Measurements from ENCODE around the gene ADK.
A peak's percentile ranks its signal among the peaks of the same experiment; 100 is the strongest.
"Not testable (repeated sequence)": the region's sequence is repeated elsewhere in the genome, so short reads cannot be mapped to it uniquely, and the experiment has no call there.

The ADK gene

GRCh38 chr10:74419958-74420375 is 268.9 kb downstream of the ADK start:
- peak in 1 of 2 donors; percentile 2 for DNase-seq (ENCODE audit: low read depth in 2 of 2)

- no peak for DNase-seq (ENCODE audit: low read depth in 2 of 2)
Measured at GRCh38 chr10:74424565-74424964, 273.5 kb downstream of the ADK start.

- DNase-seq (ENCODE audit: low read depth in 2 of 2), result no peak
Measured at GRCh38 chr10:74425456-74426001, 274.5 kb downstream of the ADK start.

- DNase-seq (ENCODE audit: low read depth in 2 of 2), result no peak
Measured at GRCh38 chr10:74431816-74432215, 280.8 kb downstream of the ADK start.

GRCh38 chr10:74432841-74433594 is 282.0 kb downstream of the ADK start:
- DNase-seq (ENCODE audit: low read depth in 2 of 2), result no peak

- no peak for DNase-seq (ENCODE audit: low read depth in 2 of 2)
Measured at GRCh38 chr10:74433595-74433956, 282.6 kb downstream of the ADK start.

GRCh38 chr10:74433993-74434392 is 283.0 kb downstream of the ADK start:
- no peak for DNase-seq (ENCODE audit: low read depth in 2 of 2)

- no peak for DNase-seq (ENCODE audit: low read depth in 2 of 2)
Measured at GRCh38 chr10:74434547-74434946, 283.5 kb downstream of the ADK start.

GRCh38 chr10:74436523-74437170 is 285.6 kb downstream of the ADK start:
- DNase-seq (ENCODE audit: low read depth in 2 of 2), result no peak

GRCh38 chr10:74437822-74438221 is 286.8 kb downstream of the ADK start:
- no peak for DNase-seq (ENCODE audit: low read depth in 2 of 2)

GRCh38 chr10:74439213-74439612 is 288.2 kb downstream of the ADK start:
- no peak for DNase-seq (ENCODE audit: low read depth in 2 of 2)

GRCh38 chr10:74445493-74445892 is 294.5 kb downstream of the ADK start:
- no peak for DNase-seq (ENCODE audit: low read depth in 2 of 2)

GRCh38 chr10:74450602-74451001 is 299.6 kb downstream of the ADK start:
- DNase-seq (ENCODE audit: low read depth in 2 of 2), result no peak

- no peak for DNase-seq (ENCODE audit: low read depth in 2 of 2)
Measured at GRCh38 chr10:74451127-74451829, 300.3 kb downstream of the ADK start.

- DNase-seq (ENCODE audit: low read depth in 2 of 2), result no peak
Measured at GRCh38 chr10:74453169-74453568, 302.1 kb downstream of the ADK start.

GRCh38 chr10:74457478-74457877 is 306.5 kb downstream of the ADK start:
- not testable (repeated sequence) for DNase-seq (ENCODE audit: low read depth in 2 of 2)

GRCh38 chr10:74460812-74461211 is 309.8 kb downstream of the ADK start:
- no peak for DNase-seq (ENCODE audit: low read depth in 2 of 2)

- no peak for DNase-seq (ENCODE audit: low read depth in 2 of 2)
Measured at GRCh38 chr10:74474022-74474713, 323.1 kb downstream of the ADK start.

GRCh38 chr10:74476162-74476706 is 325.2 kb downstream of the ADK start:
- not testable (repeated sequence) for DNase-seq (ENCODE audit: low read depth in 2 of 2)

- DNase-seq (ENCODE audit: low read depth in 2 of 2), result no peak
Measured at GRCh38 chr10:74480778-74481177, 329.8 kb downstream of the ADK start.

- no peak for DNase-seq (ENCODE audit: low read depth in 2 of 2)
Measured at GRCh38 chr10:74483356-74483755, 332.3 kb downstream of the ADK start.

- DNase-seq (ENCODE audit: low read depth in 2 of 2), result no peak
Measured at GRCh38 chr10:74485283-74485682, 334.3 kb downstream of the ADK start.

Data from stimulated activated CD4-positive, alpha-beta T cell treated with anti-CD3 and anti-CD28 coated beads, Interleukin-4, amount 100 ng/mL, for 48 hours (primary cell).